CD4-positive, CD25-positive, alpha-beta regulatory T cell (primary cell): ENCODE results near the gene KCNA5. TPM values are rescaled to one million over a fixed set of nuclear protein-coding genes. Genes with fewer than 3 reads are reported as not detected.

Source experiments
- ATAC-seq, 2 donors: fragments of 150-1000 bp; cut with Tn5 transposase; one replicate each; pipeline ENCODE4 v1.10.0; 2021; ENCODE audit warnings: low read depth in 2 of 2, moderate number of reproducible peaks in 2 of 2, moderate library complexity in 1 of 2
- DNase-seq, 3 donors: peaks; one replicate each; pipeline versions ENCODE4 v3.0.0 to v3.0.0-alpha.2; 2012 to 2022; ENCODE audit warnings: mixed read lengths in 1 of 3
- H3K27ac ChIP-seq: one replicate; pipeline ENCODE4 v1.7.0; 2013; ENCODE audit warnings: mild to moderate bottlenecking, low read length; ENCODE audit not compliant: insufficient read depth, poor library complexity, severe bottlenecking
- H3K27me3 ChIP-seq: one replicate; pipeline ENCODE4 v1.7.0; 2013; ENCODE audit warnings: low read length; ENCODE audit not compliant: control insufficient read depth, insufficient read depth
- H3K36me3 ChIP-seq: one replicate; pipeline ENCODE4 v1.7.0; 2013; ENCODE audit warnings: mild to moderate bottlenecking, low read length, moderate library complexity; ENCODE audit not compliant: control insufficient read depth, insufficient read depth
- H3K4me1 ChIP-seq: 2 replicates; pipeline ENCODE4 v1.7.0; 2013; ENCODE audit warnings: mild to moderate bottlenecking, low read length; ENCODE audit not compliant: insufficient read depth, control insufficient read depth, poor library complexity, severe bottlenecking
- H3K4me3 ChIP-seq: one replicate; pipeline ENCODE4 v1.7.0; 2013; ENCODE audit warnings: low read depth, mild to moderate bottlenecking, low read length, moderate library complexity
- H3K9me3 ChIP-seq, 2 experiments: 1 replicate in 1 of 2; 2 replicates in 1 of 2; pipeline ENCODE4 v1.7.0; 2013; ENCODE audit warnings: low read length in 2 of 2, mild to moderate bottlenecking in 1 of 2, moderate library complexity in 1 of 2; ENCODE audit not compliant: control insufficient read depth in 2 of 2
- H3K27ac Mint-ChIP-seq, 3 donors: one replicate each; pipeline ENCODE4 v1.8.0; 2020 to 2022; ENCODE audit warnings: mild to moderate bottlenecking in 3 of 3, mixed read lengths in 3 of 3, moderate library complexity in 2 of 3
- H3K27me3 Mint-ChIP-seq: one replicate; pipeline ENCODE4 v1.8.0; 2022; ENCODE audit warnings: mild to moderate bottlenecking, mixed read lengths
- H3K36me3 Mint-ChIP-seq: one replicate; pipeline ENCODE4 v1.8.0; 2020; ENCODE audit warnings: mixed read lengths
- H3K4me1 Mint-ChIP-seq, 4 donors: one replicate each; pipeline ENCODE4 v1.8.0; 2020 to 2022; ENCODE audit warnings: mixed read lengths in 4 of 4, mild to moderate bottlenecking in 1 of 4
- H3K4me3 Mint-ChIP-seq, 4 donors: one replicate each; pipeline ENCODE4 v1.8.0; 2020 to 2022; ENCODE audit warnings: mild to moderate bottlenecking in 4 of 4, mixed read lengths in 4 of 4, moderate library complexity in 3 of 4
- H3K9me3 Mint-ChIP-seq, 7 donors: one replicate each; pipeline ENCODE4 v1.8.0; 2020 to 2022; ENCODE audit warnings: mixed read lengths in 7 of 7, mild to moderate bottlenecking in 3 of 7, moderate library complexity in 2 of 7
- polyA plus RNA-seq, 4 donors: library from polyadenylated mRNA; unstranded; fragments of 300-500 nt; fragmentation: Illumina TruSeq; gene quantifications; one replicate each; pipeline ENCODE4 v1.2.3, GENCODE V29; 2021
- total RNA-seq: library from RNA; stranded (reverse); gene quantifications from one replicate; pipeline ENCODE4 v1.2.3, GENCODE V29; 2022

Gene KCNA5
- total and polyA plus RNA-seq, 5 donors from 2014 or later: not detected

DNA sequence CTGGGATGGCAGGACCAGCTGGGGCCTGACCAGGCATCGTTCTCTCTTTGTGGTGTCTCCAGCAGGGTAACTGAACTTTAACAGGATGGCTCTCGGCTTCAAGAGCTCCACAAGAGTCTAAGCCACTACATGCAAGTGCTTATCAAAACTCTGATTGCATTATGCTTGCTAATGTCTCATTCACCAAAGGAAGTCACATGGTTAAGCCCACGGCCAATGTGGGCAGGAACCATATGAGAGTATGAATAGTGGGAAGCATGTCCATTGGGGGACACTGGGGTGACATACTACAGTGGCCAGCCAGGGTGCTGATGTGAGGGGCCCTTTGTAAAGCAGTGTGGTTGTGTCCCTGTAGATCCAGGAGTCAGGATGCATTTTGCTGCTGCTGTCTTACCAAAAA lies 35.0 kb upstream of the KCNA5 start:
- DNase-seq (no peak), ATAC-seq (no peak)
- H3K27me3 ChIP-seq: peaks cover 4% of the 10 kb centered on the region
- no peaks in the 10 kb centered on the region for H3K9me3 ChIP-seq
- Mint-ChIP-seq H3K4me3 (no peak overlapping the region), H3K27me3 (peaks cover 16% of the 10 kb centered on the region), H3K4me1 (no peaks in the 10 kb centered on the region), H3K36me3 (no peaks in the 10 kb centered on the region), H3K9me3 (no peaks in the 10 kb centered on the region), H3K27ac (no peak overlapping the region)
- no peak overlapping the region for H3K4me3 ChIP-seq
- no peak overlapping the region for H3K27ac ChIP-seq
- no peaks in the 10 kb centered on the region for H3K36me3 ChIP-seq
- no peaks in the 10 kb centered on the region for H3K4me1 ChIP-seq

DNA sequence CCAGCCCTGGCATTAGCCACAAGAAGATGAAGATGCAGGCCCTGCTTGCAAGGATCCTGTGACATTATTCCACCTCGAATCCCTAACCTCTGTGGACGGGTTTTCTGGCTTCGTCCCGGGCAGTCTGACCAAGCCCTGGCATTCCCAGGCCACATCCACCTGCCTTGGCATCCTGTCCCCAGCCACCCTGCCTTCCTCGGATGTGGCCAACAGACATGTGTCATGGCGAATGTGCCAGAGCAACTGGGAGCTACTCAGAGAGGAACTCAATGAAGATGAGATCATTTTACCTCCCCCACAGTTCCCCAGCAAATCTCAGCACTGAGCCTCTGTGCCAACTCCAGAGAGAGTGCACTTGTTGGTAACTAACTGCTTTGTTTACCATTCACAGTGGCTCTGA lies 33.5 kb upstream of the KCNA5 start:
- Histone ChIP-seq H3K27me3 (no peaks in the 10 kb centered on the region), H3K36me3 (no peaks in the 10 kb centered on the region), H3K4me1 (no peaks in the 10 kb centered on the region), H3K4me3 (no peak overlapping the region), H3K27ac (no peak overlapping the region), H3K9me3 (no peaks in the 10 kb centered on the region)
- ATAC-seq (no peak), DNase-seq (no peak)
- Mint-ChIP-seq H3K27me3 (peaks cover 11% of the 10 kb centered on the region), H3K27ac (no peak overlapping the region), H3K4me1 (no peaks in the 10 kb centered on the region), H3K36me3 (no peaks in the 10 kb centered on the region), H3K9me3 (no peaks in the 10 kb centered on the region), H3K4me3 (no peak overlapping the region)

DNA sequence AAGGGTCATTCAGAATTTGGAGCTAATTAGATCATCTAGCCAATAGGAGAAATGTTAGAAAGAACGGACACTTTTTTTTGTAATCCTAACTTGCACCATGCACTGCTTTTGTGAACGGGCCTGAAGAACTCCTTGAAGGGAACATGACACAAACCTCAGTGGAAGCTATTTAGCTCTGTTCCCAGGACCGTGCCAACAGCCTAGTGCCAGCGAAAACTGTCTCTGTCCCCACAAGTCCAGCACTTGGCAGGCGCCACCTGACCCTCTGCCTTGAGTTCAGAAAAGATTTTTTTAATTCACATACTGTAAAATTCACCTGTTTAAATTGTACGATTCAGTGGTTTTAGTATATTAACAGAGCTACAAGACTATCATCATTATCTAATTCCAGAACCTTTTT lies 31.3 kb upstream of the KCNA5 start:
- no peaks in the 10 kb centered on the region for H3K4me1 ChIP-seq
- H3K4me3 ChIP-seq: no peak overlapping the region
- H3K9me3 ChIP-seq: no peaks in the 10 kb centered on the region
- Mint-ChIP-seq H3K9me3 (no peaks in the 10 kb centered on the region), H3K27me3 (peaks cover 11% of the 10 kb centered on the region), H3K4me1 (no peaks in the 10 kb centered on the region), H3K36me3 (no peaks in the 10 kb centered on the region), H3K4me3 (no peak overlapping the region), H3K27ac (no peak overlapping the region)
- no peaks in the 10 kb centered on the region for H3K27me3 ChIP-seq
- ATAC-seq (no peak), DNase-seq (no peak)
- no peak overlapping the region for H3K27ac ChIP-seq
- no peaks in the 10 kb centered on the region for H3K36me3 ChIP-seq

DNA sequence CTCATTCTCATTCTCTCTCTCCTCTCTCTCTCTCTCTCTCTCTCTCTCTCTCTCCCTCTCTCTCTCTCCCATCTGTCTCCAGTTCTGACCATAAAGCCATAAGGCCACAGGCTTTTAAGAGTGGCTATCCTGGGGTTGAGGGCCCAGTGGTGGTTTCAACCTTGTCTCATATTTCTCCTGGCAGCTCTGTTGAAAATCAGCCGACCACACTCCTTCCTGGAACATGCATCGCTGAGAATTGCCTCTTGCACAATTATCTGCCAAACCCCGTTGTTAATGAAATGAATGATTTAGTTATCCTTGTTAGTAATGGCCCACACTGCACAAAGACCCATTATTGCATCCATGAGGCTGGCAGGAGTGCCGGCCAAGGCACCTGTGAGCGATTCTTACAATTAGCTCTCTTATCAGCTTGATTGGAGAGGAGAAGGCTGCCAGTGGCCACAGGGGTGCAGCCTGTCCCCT lies 30.4 kb upstream of the KCNA5 start:
- H3K36me3 ChIP-seq: no peaks in the 10 kb centered on the region
- no peaks in the 10 kb centered on the region for H3K9me3 ChIP-seq
- DNase-seq: no peak
- H3K4me1 ChIP-seq: no peaks in the 10 kb centered on the region
- peaks cover 11% of the 10 kb centered on the region for H3K27me3 Mint-ChIP-seq
- no peak for ATAC-seq
- no peak overlapping the region for H3K4me3 Mint-ChIP-seq
- H3K27ac ChIP-seq: no peak overlapping the region
- no peak overlapping the region for H3K4me3 ChIP-seq
- no peaks in the 10 kb centered on the region for H3K36me3 Mint-ChIP-seq
- H3K27ac Mint-ChIP-seq: no peak overlapping the region
- H3K9me3 Mint-ChIP-seq: peaks cover 0 to 1% (median 0%) of the 10 kb centered on the region in 7 donors
- no peaks in the 10 kb centered on the region for H3K27me3 ChIP-seq
- H3K4me1 Mint-ChIP-seq: no peaks in the 10 kb centered on the region

DNA sequence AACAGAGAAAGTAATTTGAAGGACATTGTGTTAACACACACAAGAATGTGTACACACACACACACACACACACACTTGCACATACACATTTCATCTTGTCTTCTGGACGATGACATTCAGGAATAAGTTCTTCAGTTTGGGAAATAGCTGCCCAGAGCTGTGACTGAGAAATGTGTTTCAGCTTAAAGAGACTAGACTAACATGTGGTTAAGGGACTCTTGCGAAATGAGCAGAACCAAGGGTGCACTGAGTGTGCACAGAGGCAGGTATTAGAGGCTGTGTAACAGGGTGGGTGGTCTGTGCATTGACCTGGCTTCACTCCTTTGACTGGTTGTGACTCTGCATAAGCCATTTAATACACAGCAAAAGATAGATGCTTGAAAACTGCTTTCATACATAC lies 29.4 kb upstream of the KCNA5 start:
- no peak overlapping the region for H3K4me3 Mint-ChIP-seq
- no peak overlapping the region for H3K27ac Mint-ChIP-seq
- Histone ChIP-seq H3K27ac (no peak overlapping the region), H3K36me3 (no peaks in the 10 kb centered on the region), H3K4me1 (no peaks in the 10 kb centered on the region), H3K27me3 (no peaks in the 10 kb centered on the region), H3K9me3 (no peaks in the 10 kb centered on the region), H3K4me3 (no peak overlapping the region)
- ATAC-seq (no peak), DNase-seq (no peak)
- no peaks in the 10 kb centered on the region for H3K4me1 Mint-ChIP-seq
- no peaks in the 10 kb centered on the region for H3K36me3 Mint-ChIP-seq
- peaks cover 0 to 1% (median 0%) of the 10 kb centered on the region in 7 donors for H3K9me3 Mint-ChIP-seq
- H3K27me3 Mint-ChIP-seq: peaks cover 11% of the 10 kb centered on the region

DNA sequence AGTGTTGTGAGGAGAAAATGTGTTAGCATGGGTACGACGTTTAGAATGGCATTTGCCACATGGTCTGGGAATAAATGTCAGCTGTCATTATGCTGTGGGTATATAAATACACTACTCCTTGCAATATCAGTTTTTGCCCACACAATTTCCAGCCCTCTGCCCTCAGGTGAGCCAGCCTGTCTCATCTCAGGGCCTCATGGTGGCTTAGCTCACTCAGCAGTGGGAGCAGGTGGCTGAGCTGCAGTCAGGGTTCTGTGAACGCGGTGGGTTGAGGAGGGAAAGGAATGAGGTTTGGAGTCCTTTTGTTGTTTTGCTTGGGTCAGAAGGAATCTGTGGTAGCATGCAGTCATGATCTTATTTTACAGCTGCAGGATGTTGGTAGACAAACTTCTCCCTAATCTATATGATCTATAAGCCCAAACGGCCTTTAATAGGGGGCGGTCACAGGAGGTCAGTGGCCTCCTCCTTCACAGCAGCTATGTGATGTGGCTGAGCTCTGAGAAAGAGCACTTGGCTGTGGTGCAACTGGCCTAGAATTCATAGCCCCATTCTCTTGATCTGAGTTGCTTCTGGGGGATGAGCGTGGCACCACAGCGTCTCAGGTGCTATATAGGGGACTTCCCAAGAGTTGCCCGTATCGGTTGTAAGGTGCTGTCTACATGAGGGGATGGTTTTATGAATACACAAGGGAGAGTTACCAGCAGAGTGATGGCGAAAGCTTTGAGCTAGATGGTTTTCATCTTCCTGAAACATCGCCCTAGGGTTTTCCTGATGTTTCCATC lies 27.8 kb upstream of the KCNA5 start:
- peaks cover 14% of the 10 kb centered on the region for H3K27me3 Mint-ChIP-seq
- Histone ChIP-seq H3K36me3 (no peaks in the 10 kb centered on the region), H3K4me1 (no peaks in the 10 kb centered on the region), H3K9me3 (no peaks in the 10 kb centered on the region), H3K4me3 (no peak overlapping the region), H3K27me3 (no peaks in the 10 kb centered on the region), H3K27ac (no peak overlapping the region)
- H3K27ac Mint-ChIP-seq: no peak overlapping the region
- ATAC-seq (no peak), DNase-seq (no peak)
- H3K4me3 Mint-ChIP-seq: no peak overlapping the region
- H3K4me1 Mint-ChIP-seq: no peaks in the 10 kb centered on the region
- H3K9me3 Mint-ChIP-seq: peaks cover 0 to 2% (median 0%) of the 10 kb centered on the region in 7 donors
- no peaks in the 10 kb centered on the region for H3K36me3 Mint-ChIP-seq

DNA sequence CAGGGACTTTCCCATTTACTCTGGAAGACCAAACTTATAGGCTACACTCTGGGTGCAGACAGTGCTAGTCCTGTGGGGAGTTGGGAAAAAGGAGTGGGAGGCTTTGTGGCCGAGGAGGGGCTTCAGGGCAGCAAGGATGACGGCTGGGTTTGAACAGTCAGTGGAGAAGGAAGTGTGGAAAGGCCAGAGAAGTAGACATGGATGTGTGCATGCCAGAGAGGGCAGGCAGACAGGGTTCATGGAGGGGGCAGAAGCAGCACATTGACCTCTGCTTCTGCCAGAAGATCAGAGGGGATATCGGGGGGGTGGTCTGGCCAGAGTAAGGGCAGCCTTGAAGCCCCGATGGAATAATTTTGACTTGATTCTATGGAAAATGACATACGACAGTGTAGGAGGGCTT lies 27.2 kb upstream of the KCNA5 start:
- Histone ChIP-seq H3K27ac (no peak overlapping the region), H3K27me3 (no peaks in the 10 kb centered on the region), H3K4me3 (no peak overlapping the region), H3K9me3 (no peaks in the 10 kb centered on the region), H3K36me3 (no peaks in the 10 kb centered on the region), H3K4me1 (no peaks in the 10 kb centered on the region)
- H3K4me3 Mint-ChIP-seq: no peak overlapping the region
- peaks cover 0 to 2% (median 0%) of the 10 kb centered on the region in 7 donors for H3K9me3 Mint-ChIP-seq
- H3K4me1 Mint-ChIP-seq: no peaks in the 10 kb centered on the region
- no peaks in the 10 kb centered on the region for H3K36me3 Mint-ChIP-seq
- no peak overlapping the region for H3K27ac Mint-ChIP-seq
- ATAC-seq: no peak
- H3K27me3 Mint-ChIP-seq: peaks cover 14% of the 10 kb centered on the region
- no peak for DNase-seq
